ENCODE measurements around the gene SH3PXD2A.

Gene SH3PXD2A, protein sequence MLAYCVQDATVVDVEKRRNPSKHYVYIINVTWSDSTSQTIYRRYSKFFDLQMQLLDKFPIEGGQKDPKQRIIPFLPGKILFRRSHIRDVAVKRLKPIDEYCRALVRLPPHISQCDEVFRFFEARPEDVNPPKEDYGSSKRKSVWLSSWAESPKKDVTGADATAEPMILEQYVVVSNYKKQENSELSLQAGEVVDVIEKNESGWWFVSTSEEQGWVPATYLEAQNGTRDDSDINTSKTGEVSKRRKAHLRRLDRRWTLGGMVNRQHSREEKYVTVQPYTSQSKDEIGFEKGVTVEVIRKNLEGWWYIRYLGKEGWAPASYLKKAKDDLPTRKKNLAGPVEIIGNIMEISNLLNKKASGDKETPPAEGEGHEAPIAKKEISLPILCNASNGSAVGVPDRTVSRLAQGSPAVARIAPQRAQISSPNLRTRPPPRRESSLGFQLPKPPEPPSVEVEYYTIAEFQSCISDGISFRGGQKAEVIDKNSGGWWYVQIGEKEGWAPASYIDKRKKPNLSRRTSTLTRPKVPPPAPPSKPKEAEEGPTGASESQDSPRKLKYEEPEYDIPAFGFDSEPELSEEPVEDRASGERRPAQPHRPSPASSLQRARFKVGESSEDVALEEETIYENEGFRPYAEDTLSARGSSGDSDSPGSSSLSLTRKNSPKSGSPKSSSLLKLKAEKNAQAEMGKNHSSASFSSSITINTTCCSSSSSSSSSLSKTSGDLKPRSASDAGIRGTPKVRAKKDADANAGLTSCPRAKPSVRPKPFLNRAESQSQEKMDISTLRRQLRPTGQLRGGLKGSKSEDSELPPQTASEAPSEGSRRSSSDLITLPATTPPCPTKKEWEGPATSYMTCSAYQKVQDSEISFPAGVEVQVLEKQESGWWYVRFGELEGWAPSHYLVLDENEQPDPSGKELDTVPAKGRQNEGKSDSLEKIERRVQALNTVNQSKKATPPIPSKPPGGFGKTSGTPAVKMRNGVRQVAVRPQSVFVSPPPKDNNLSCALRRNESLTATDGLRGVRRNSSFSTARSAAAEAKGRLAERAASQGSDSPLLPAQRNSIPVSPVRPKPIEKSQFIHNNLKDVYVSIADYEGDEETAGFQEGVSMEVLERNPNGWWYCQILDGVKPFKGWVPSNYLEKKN

DNA sequence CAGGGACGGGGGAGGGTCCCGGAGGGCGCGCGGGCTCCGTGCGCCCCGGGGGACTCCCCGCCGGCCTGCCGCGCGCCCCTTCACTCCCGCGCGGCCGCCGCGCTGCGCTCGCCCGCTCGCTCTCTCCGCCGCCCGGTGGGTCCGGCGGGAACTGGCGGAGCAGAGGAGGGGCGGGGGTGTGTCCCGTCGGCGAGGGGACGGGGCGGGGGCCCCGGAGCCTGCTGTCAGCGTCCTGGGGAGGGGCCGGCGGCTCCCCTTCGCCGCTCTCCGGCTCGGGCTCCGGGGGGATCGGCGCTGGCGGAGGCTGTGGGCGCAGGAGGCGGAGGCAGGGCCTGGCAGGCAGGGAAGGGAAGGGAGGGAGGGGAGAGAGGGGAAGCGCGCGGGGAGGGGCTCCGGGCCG is at the start of gene SH3PXD2A:
Gene SH3PXD2A (minus strand): TSS at position 153 of the 400 bp plus-strand sequence. CDS start 310 bp downstream, outside the sequence.
- DNase-seq (ENCODE audit: insufficient read length, low spot score) (peak; percentile 52), FAIRE-seq (no peak)
- TF ChIP-seq POLR2A (IDR thresholded peaks at IDR 0.05; ENCODE audit: low read depth, low read length): no peak

DNA sequence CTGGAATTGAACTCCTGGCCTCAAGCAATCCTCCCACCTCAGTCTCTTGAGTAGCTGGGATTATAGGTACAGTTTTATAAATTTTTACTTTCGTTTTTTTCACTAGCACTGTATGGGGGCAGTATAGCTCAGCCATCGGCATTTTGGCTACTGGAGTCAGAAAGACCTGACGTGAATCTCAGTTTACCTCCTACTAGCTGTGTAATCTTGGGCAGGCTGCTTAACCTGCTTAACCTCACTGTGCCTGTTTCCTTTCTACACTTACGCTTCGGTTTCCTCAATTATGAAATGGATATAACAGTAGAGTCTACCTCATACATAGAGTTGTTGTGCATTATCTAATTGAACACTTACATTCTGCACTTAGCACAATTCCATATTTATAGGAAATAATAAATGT is 45.9 kb upstream of the SH3PXD2A start:
- DNase-seq (ENCODE audit: insufficient read length, low spot score) (no peak), FAIRE-seq (no peak)
- TF ChIP-seq POLR2A (IDR thresholded peaks at IDR 0.05; ENCODE audit: low read depth, low read length): no peak

DNA sequence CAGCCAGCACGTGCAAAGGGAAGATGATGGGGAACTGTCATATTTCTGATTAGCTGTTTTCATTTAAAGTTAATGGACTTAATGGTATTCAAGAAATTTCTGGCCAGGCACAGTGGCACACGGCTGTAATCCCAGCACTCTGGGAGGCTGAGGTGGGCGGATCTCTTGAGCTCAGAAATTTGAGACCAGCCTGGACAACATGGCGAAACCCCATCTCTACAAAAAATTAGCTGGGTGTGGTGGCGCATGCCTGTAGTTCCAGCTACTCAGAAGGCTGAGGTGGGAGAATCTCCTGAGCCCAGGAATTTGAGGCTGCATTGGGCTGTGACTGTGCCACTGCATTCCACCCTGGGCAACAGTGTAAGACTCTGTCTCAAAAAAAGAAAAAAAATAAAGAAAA is 43.9 kb upstream of the SH3PXD2A start:
- no peak for TF ChIP-seq POLR2A (IDR thresholded peaks at IDR 0.05; ENCODE audit: low read depth, low read length)

DNA sequence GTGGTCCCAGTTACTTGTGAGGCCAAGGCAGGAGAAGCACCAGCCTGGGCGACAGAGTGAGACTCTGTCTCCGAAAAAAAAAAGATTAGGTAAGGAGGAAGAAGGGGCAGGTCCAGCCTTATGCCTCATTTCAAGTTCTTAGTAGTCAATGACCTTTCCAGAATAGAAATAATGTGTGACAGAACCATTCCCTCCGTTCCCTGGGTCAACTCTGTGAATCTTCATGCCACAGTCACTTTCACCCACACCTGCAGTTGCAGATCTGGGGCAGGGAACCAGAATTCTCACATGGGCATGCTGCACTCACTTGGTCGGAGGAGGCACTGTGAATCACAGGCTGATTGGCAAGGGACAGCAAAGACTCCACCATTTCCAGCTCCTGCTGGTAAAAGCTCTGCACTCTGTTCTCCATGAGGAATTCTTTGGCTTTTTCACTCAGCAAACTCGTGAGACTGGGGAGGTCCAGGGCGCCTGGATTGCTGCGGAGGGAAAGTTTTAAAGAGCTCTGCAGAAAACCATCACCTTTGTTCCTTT is 41.9 kb upstream of the SH3PXD2A start:
- FAIRE-seq (no peak), DNase-seq (ENCODE audit: insufficient read length, low spot score) (no peak)
- no peak for TF ChIP-seq POLR2A (IDR thresholded peaks at IDR 0.05; ENCODE audit: low read depth, low read length)

More for the DNA sequence above, 43.9 kb upstream of the SH3PXD2A start:
- DNase-seq (ENCODE audit: insufficient read length, low spot score): no peak
- no peak for FAIRE-seq

DNA sequence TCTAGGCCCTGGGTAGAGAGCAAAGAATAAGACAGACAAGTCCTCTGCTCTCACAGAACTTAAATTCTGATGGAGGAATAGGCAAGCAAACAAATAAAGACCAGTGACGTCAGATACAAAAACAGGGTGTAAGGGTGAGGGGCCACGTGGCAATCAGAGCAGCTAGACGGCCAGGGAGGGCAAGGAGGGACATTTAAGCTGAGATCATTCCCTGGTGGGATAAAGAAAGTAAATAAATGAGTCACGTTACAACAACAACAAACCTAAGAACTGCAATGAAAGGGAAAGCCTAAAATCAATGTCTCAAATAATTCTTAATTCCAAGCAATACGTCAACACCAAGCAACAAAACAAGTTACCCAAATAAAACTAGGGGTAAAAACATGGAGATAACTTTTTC is 40.8 kb upstream of the SH3PXD2A start:
- no peak for DNase-seq (ENCODE audit: insufficient read length, low spot score)
- FAIRE-seq: no peak
- TF ChIP-seq POLR2A (IDR thresholded peaks at IDR 0.05; ENCODE audit: low read depth, low read length): no peak

DNA sequence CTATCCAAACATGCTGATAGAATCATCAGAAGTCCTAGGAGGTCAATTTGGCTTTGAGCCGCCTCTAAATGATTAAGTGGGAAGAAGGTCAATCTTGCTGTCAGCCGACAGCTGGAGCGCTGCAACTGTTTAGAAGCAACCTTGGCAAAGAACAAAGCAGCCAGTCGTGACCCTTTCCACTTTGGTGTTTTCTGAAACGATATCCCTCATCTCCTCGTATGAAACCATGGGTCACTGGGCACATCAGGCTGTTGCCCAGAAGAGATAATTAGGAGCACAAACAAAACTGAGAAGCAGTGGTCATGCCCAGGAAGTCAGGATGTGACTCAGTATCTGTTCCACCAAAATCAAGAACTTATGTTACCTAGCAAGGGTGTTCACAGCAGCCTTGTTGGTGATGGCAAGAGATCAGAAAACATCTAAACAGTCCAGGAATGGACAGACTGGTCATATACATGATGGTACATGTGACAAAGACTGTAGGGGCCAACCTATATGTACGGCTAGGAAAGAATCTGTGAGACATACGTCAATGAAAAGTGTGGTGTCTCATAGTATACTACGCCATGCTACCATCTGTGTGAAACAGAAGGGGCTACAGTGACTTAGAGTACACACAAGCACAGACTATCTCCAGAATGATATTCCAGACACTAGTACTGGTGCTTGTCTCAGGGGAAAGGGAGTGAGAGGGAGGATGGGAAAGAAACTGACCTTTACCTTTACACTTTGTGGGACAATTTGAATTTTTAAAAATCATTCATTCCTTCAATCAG is 40.2 kb upstream of the SH3PXD2A start:
- FAIRE-seq: no peak
- no peak for TF ChIP-seq POLR2A (IDR thresholded peaks at IDR 0.05; ENCODE audit: low read depth, low read length)
- no peak for DNase-seq (ENCODE audit: insufficient read length, low spot score)

DNA sequence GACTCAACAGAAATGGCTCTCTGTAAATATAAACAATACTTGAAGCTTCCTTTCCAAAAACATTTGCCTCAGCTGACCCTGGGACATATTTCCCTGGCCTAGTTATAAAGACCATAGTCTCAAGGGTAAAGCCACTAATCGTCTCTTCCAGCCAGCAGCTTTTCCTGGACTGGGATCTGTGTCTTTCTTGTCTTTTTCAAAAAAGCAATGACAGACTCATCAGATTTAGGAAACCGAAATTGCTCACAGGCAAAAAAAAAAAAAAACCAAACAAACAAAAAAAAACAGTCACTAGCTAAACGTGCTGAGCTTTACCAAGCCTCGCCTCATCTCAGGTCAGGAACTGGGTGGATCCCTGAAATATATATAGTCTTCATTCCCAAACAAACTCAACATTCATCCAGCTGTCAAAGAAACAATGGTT is 39.1 kb upstream of the SH3PXD2A start:
- no peak for TF ChIP-seq POLR2A (IDR thresholded peaks at IDR 0.05; ENCODE audit: low read depth, low read length)
- FAIRE-seq (no peak), DNase-seq (ENCODE audit: insufficient read length, low spot score) (no peak)

DNA sequence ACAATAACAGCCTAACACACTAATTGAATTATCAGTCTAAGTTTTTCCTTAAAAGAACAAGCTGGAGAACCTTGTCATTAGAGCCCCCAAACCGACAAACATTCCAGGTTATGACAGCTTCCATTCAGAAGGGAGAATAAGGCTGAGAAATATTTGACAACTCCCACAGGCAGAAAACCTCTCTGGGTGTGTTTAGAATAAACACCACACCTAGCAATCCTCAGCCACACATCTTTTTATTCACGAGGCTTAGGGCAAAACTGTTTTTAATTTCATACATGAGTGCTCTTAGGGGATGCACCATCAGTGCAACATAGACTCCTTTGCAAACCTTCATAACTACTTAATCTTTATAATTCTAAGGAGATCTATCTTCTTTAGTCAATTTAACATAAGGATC is 38.4 kb upstream of the SH3PXD2A start:
- DNase-seq (ENCODE audit: insufficient read length, low spot score) (no peak), FAIRE-seq (no peak)
- TF ChIP-seq POLR2A (IDR thresholded peaks at IDR 0.05; ENCODE audit: low read depth, low read length): no peak

DNA sequence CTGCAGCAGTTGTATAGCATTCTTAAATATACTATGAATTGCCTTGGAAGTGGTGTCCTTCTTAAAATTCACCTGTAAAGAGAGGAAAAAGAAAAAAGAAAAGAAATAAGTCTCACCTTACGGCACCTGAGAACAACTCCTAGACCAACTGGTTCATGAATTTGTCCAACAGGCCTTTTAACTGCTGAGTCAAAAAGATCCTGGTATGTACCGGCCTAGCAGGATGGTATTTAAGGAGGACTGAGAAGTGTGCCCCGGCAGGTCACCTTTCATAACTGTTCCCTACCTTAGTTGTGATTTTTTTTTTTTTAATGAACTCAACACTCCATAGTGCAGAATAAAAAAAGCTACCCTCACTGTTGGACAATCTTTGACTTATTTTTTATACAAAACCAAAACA is 36.8 kb upstream of the SH3PXD2A start:
- TF ChIP-seq POLR2A (IDR thresholded peaks at IDR 0.05; ENCODE audit: low read depth, low read length): no peak
- DNase-seq (ENCODE audit: insufficient read length, low spot score) (no peak), FAIRE-seq (no peak)

DNA sequence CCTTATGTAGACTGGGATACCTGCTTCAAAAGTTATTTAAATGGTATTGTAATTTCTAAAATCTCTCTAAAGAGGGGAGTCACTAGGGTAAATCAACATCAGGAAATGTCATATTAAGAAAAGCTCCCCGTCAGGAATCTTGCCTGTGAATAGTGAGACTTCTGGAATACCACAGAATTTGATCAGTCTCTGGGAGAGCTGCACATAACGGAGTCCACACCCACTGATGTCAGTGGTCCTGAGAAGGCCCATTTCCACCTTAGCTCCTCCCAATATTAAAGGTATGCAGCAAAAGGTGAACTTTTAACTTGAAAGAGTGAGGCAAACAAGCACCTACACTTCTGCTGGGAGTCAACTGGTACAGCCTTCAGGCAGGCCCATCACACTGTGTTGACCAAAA is 35.3 kb upstream of the SH3PXD2A start:
- no peak for FAIRE-seq
- no peak for DNase-seq (ENCODE audit: insufficient read length, low spot score)

DNA sequence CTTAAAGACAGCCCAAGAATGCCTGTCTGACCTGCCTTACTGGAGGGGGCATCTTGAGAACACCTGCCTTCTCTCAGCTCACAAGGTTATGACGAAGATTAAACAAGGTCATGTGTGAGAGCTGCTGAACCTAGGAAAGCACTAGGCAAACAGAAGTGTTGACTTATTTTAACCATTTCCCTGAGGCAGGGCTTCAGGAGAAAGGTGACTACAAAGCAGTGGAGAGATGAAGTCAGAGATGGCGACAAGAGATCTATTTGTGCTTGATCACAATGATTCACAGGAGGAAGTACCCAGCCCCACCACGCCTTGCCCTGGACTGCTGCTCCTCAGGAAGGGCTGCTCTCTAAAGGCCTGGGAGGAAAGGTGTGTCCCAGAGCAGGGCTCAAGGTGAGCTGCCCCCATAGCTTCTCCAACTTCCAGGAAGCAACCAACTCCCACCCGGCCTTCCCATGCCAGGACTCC is 34.9 kb upstream of the SH3PXD2A start:
- TF ChIP-seq POLR2A (IDR thresholded peaks at IDR 0.05; ENCODE audit: low read depth, low read length): no peak
- DNase-seq (ENCODE audit: insufficient read length, low spot score): no peak
- no peak for FAIRE-seq

More for the DNA sequence above, 35.3 kb upstream of the SH3PXD2A start:
- TF ChIP-seq POLR2A (IDR thresholded peaks at IDR 0.05; ENCODE audit: low read depth, low read length): no peak

DNA sequence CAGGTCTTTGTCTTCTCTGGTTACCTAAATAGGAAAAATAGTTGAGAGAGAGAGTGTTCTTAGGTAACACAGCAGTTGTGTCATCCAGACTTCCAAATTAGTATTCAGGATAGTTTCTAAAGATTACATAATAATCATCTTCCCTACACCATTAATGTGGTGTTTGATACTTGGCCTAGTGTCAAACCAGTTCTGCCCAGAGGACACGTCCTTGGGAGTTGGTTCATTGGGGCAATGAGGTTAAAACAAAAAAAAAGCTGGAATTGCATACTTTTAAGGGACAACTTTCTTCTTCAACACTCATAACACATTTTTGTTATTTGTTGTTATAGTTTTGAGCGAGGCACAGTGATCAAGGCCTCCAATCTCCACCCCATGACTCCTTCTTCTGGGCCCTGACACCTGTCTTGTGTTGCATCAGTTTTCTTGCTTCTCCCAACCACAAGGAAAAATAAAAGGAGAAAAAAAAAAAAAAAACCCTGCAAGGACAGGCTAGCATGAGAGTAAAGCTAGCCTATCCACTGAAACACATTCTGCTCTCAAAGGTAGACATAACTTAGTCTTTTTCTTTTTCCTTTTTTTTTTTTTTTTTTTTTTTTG is 33.8 kb upstream of the SH3PXD2A start:
- no peak for FAIRE-seq
- no peak for DNase-seq (ENCODE audit: insufficient read length, low spot score)

More for the DNA sequence above, 33.8 kb upstream of the SH3PXD2A start:
- TF ChIP-seq POLR2A (IDR thresholded peaks at IDR 0.05; ENCODE audit: low read depth, low read length): no peak

All from H54 (cell line).